Endothelial cell of umbilical vein (primary cell): ENCODE results near the gene PDCD1. TPM values are rescaled to one million over a fixed set of nuclear protein-coding genes. Genes with fewer than 3 reads are reported as not detected.

Experiments
- BruUV-seq: library from RNA; stranded (reverse); fragments of 400-500 nt; replicated peaks from 2 replicates; lab custom pipeline; 2021; lab: Mats Ljungman, UMichigan
- CTCF ChIA-PET: fragments of 300-600, 350-600 bp; sonication (Branson Sonifier 250); formaldehyde crosslinking; loops from one replicate; lab custom pipeline; 2021; ENCODE audit warnings: antibody characterized with exemption, inconsistent platforms; lab: Charles Lee
- POLR2A ChIA-PET: fragments of 300-600, 350-600 bp; sonication (Branson Sonifier 250); formaldehyde crosslinking; loops from one replicate; lab custom pipeline; 2021; ENCODE audit warnings: antibody characterized with exemption, inconsistent platforms; lab: Charles Lee
- DNase-seq: peaks from one replicate; pipeline ENCODE4 v3.0.0-alpha.2; 2011; ENCODE audit warnings: low read depth, low spot score
- FAIRE-seq: peaks from 2 replicates; lab custom pipeline; 2011; peaks lifted over from hg19 to GRCh38; lab: Jason Lieb, UNC
- H2AFZ ChIP-seq: 2 replicates; pipeline ENCODE4 v1.6.0; 2012; ENCODE audit warnings: low read depth, low read length, control low read depth, inconsistent platforms
- H3K27ac ChIP-seq: 2 replicates; pipeline ENCODE4 v1.5.1; 2011; ENCODE audit warnings: low read depth, mild to moderate bottlenecking, control low read depth, low read length, moderate library complexity; ENCODE audit not compliant: insufficient read depth
- H3K27me3 ChIP-seq, 2 experiments: 2 replicates each; pipeline versions ENCODE4 v1.6.0 to v1.6.1; 2011; ENCODE audit warnings: low read length in 2 of 2, mixed read lengths in 1 of 2; ENCODE audit not compliant: control insufficient read depth in 2 of 2, insufficient read depth in 2 of 2
- H3K36me3 ChIP-seq, 2 experiments: 2 replicates in 1 of 2; 3 replicates in 1 of 2; pipeline ENCODE4 v1.5.1; 2011; ENCODE audit warnings: low read length in 2 of 2, mild to moderate bottlenecking in 1 of 2, moderate library complexity in 1 of 2; ENCODE audit not compliant: control insufficient read depth in 2 of 2, insufficient read depth in 2 of 2; ENCODE audit errors: extremely low read depth in 1 of 2
- H3K4me1 ChIP-seq: 3 replicates; pipeline ENCODE4 v1.5.1; 2011; ENCODE audit warnings: mild to moderate bottlenecking, low read length; ENCODE audit not compliant: control insufficient read depth, insufficient read depth; ENCODE audit errors: extremely low read depth
- H3K4me2 ChIP-seq: 2 replicates; pipeline ENCODE4 v1.6.1; 2011; ENCODE audit warnings: low read length, control low read depth, mixed read lengths; ENCODE audit not compliant: insufficient read depth
- H3K4me3 ChIP-seq, 3 experiments: fragments of 200-600 bp in 1 of 3; sonication (generic), shearing (Covaris generic) in 1 of 3; replicated peaks in 1 of 3; 2 replicates each; pipeline ENCODE4 v1.5.1; 2011 to 2016; ENCODE audit warnings: control low read depth in 3 of 3, low read length in 3 of 3, mild to moderate bottlenecking in 2 of 3, inconsistent platforms in 1 of 3, low read depth in 1 of 3, moderate library complexity in 1 of 3; ENCODE audit not compliant: insufficient read depth in 1 of 3
- H3K79me2 ChIP-seq: 2 replicates; pipeline ENCODE4 v1.6.0; 2012; ENCODE audit warnings: low read length, inconsistent platforms; ENCODE audit not compliant: control insufficient read depth, insufficient read depth
- H3K9ac ChIP-seq: replicated peaks from 2 replicates; pipeline ENCODE3; 2011; ENCODE audit warnings: low read length, control low read depth; ENCODE audit not compliant: insufficient read depth; ENCODE audit errors: extremely low read depth
- H3K9me1 ChIP-seq: replicated peaks from 3 replicates; pipeline ENCODE4 v1.6.0; 2011; ENCODE audit warnings: mild to moderate bottlenecking, low read length; ENCODE audit not compliant: control insufficient read depth, insufficient read depth; ENCODE audit errors: extremely low read depth
- H3K9me3 ChIP-seq: replicated peaks from 2 replicates; pipeline ENCODE4 v1.5.1; 2012; ENCODE audit warnings: low read length, inconsistent platforms; ENCODE audit not compliant: control insufficient read depth, insufficient read depth
- H4K20me1 ChIP-seq: replicated peaks from 2 replicates; pipeline ENCODE3; 2011; ENCODE audit warnings: mild to moderate bottlenecking, low read length; ENCODE audit not compliant: control insufficient read depth, insufficient read depth; ENCODE audit errors: extremely low read depth
- EZH2 ChIP-seq: IDR thresholded peaks from 2 replicates; pipeline ENCODE4 v1.6.1; 2012; ENCODE audit warnings: borderline replicate concordance, low read depth, mild to moderate bottlenecking, moderate library complexity, low read length, inconsistent platforms; ENCODE audit not compliant: severe bottlenecking
- FOS ChIP-seq: IDR thresholded peaks from 2 replicates; pipeline ENCODE4 v1.6.1; 2011; ENCODE audit warnings: mild to moderate bottlenecking, low read length, moderate library complexity, borderline replicate concordance; ENCODE audit not compliant: insufficient read depth
- GATA2 ChIP-seq: IDR thresholded peaks from 2 replicates; pipeline ENCODE4 v1.7.0; 2011; ENCODE audit warnings: low read depth, mild to moderate bottlenecking, moderate library complexity, mixed read lengths, low read length; ENCODE audit not compliant: insufficient read length, insufficient read depth
- JUN ChIP-seq: IDR thresholded peaks from 2 replicates; pipeline ENCODE4 v1.6.1; 2011; ENCODE audit warnings: borderline replicate concordance, low read depth; ENCODE audit not compliant: insufficient read length, insufficient read depth
- MYC ChIP-seq: IDR thresholded peaks from one replicate; pipeline ENCODE4 v1.6.1; 2011; ENCODE audit warnings: mild to moderate bottlenecking, low read depth, low read length
- POLR2A ChIP-seq: IDR thresholded peaks from 2 replicates; pipeline ENCODE4 v1.6.1; 2012; ENCODE audit warnings: low read depth, mild to moderate bottlenecking, control low read depth, low read length
- POLR2AphosphoS5 ChIP-seq: IDR thresholded peaks from 2 replicates; pipeline ENCODE4 v1.6.1; 2012; ENCODE audit warnings: low read depth, mild to moderate bottlenecking, control low read depth, low read length, moderate library complexity; ENCODE audit not compliant: insufficient read depth
- dilution Hi-C: fragments of 300-500 bp; cut with MboI; formaldehyde crosslinking; loops from one replicate; pipeline ENCODE4 v1.15.0; 2019; ENCODE audit warnings: low sequenced_read_pairs; ENCODE audit not compliant: extremely low pct_ligation_motif_present
- intact Hi-C: fragments of 100-400 bp; cut with micrococcal nuclease; formaldehyde crosslinking; loops from one replicate; pipeline ENCODE4 v1.10.0; 2022
- polyA plus RNA-seq, 4 experiments: library from polyadenylated mRNA; depleted of rRNA in 3 of 4; stranded (reverse) in 3 of 4; unstranded in 1 of 4; fragments of >200 nt; gene quantifications; 2 replicates each; pipeline versions ENCODE4 v1.2.1 to v1.2.3, GENCODE V29; 2011 to 2012; ENCODE audit warnings: missing spikeins in 1 of 4
- total RNA-seq: library from RNA; stranded (reverse); gene quantifications from 2 replicates; pipeline ENCODE4 v1.2.3, GENCODE V29; 2021
- TF ChIP-seq, protein P1 (sequence below), 2 donors: IDR thresholded peaks; 1 replicate in 1 of 2; 2 replicates in 1 of 2; pipeline ENCODE4 v1.5.1; 2011; ENCODE audit warnings: low read length in 2 of 2, mild to moderate bottlenecking in 2 of 2, moderate library complexity in 2 of 2, control low read depth in 1 of 2, inconsistent platforms in 1 of 2, low read depth in 1 of 2; ENCODE audit not compliant: insufficient read depth in 1 of 2; ENCODE audit errors: extremely low read depth in 1 of 2
- TF ChIP-seq, protein P2 (sequence below): IDR thresholded peaks from 2 replicates; pipeline ENCODE4 v1.6.1; 2011; ENCODE audit not compliant: insufficient read depth, insufficient read length

Gene PDCD1
- total and polyA plus RNA-seq, 2 donors (not counting 3 experiments of a cell fraction or from before 2014, with no cell fraction given): not detected

DNA sequence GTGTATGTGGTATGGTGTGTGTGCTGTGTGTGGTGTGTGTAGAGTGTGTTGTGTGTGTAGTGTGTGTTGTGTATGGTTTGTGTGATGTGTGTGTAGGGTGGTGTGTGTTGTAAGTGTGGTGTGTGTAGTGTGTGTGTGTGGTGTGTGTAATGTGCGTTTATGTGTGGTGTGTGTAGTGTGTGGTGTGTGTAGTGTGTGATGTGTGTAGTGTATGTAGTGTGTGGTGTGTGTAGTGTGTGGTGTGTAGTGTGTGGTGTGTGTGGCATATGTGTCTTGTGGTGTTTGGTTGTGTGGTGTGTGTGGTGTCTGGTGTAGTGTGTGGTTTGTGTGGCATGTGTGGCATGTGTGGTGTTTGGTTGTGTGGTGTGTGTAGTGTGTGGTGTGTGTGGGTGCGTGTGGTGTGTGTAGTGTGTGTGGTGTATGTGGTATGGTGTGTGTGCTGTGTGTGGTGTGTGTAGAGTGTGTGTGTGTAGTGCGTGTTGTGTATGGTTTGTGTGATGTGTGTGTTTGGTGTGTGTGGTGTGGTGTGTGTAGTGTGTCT lies 6.8 kb upstream of the PDCD1 start:
- FAIRE-seq (peak; percentile 68), DNase-seq (no peak)
- no peak overlapping the region for H3K9ac ChIP-seq
- H3K4me3 ChIP-seq: no peak overlapping the region
- H3K9me1 ChIP-seq: no peaks in the 10 kb centered on the region
- peaks cover 0 to 6% of the 10 kb centered on the region in 2 experiments for H3K27me3 ChIP-seq
- no TSS peak for BruUV-seq
- H3K79me2 ChIP-seq: no peaks in the 10 kb centered on the region
- no peaks in the 10 kb centered on the region for H3K4me1 ChIP-seq
- intact Hi-C loops: no loop called here
- no peak overlapping the region for H3K27ac ChIP-seq
- H3K36me3 ChIP-seq: no peaks in the 10 kb centered on the region
- H2AFZ ChIP-seq: no peak overlapping the region
- H3K4me2 ChIP-seq: no peak overlapping the region
- CTCF ChIA-PET: no interaction called here
- dilution Hi-C loops: no loop called here
- no peaks in the 10 kb centered on the region for H4K20me1 ChIP-seq
- POLR2A ChIA-PET: no interaction called here
- TF ChIP-seq, protein P1, sequence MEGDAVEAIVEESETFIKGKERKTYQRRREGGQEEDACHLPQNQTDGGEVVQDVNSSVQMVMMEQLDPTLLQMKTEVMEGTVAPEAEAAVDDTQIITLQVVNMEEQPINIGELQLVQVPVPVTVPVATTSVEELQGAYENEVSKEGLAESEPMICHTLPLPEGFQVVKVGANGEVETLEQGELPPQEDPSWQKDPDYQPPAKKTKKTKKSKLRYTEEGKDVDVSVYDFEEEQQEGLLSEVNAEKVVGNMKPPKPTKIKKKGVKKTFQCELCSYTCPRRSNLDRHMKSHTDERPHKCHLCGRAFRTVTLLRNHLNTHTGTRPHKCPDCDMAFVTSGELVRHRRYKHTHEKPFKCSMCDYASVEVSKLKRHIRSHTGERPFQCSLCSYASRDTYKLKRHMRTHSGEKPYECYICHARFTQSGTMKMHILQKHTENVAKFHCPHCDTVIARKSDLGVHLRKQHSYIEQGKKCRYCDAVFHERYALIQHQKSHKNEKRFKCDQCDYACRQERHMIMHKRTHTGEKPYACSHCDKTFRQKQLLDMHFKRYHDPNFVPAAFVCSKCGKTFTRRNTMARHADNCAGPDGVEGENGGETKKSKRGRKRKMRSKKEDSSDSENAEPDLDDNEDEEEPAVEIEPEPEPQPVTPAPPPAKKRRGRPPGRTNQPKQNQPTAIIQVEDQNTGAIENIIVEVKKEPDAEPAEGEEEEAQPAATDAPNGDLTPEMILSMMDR (IDR thresholded peaks at IDR 0.05; ENCODE audit: extremely low read depth in 1 of 2, insufficient read depth in 1 of 2, low read depth in 1 of 2, low read length in 2 of 2): no peak
- TF ChIP-seq, protein P2, sequence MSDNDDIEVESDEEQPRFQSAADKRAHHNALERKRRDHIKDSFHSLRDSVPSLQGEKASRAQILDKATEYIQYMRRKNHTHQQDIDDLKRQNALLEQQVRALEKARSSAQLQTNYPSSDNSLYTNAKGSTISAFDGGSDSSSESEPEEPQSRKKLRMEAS: no peak
- TF ChIP-seq EZH2 (no peak), POLR2A (no peak), GATA2 (no peak), MYC (no peak), POLR2AphosphoS5 (no peak), FOS (no peak), JUN (no peak)
- no peaks in the 10 kb centered on the region for H3K9me3 ChIP-seq
